ENCODE results near the gene ARAP2. TPM values are rescaled to one million over a fixed set of nuclear protein-coding genes. Genes with fewer than 3 reads are reported as not detected.

Gene ARAP2
- total RNA-seq, 1 experiment from 2014 or later: 13.6 TPM

GRCh38 chr4:36051634-36052033 is 192.7 kb downstream of the ARAP2 start:
- H4K20me1 ChIP-seq (ENCODE audit: insufficient read depth): no peaks in the 10 kb centered on the region
- CTCF ChIA-PET: no interaction called here
- H3K36me3 ChIP-seq (ENCODE audit: control insufficient read depth in 1 of 2, insufficient read depth in 2 of 2, low read length in 2 of 2): no peaks in the 10 kb centered on the region
- H3K27ac ChIP-seq (ENCODE audit: low read depth, low read length): no peak overlapping the region
- H2AFZ ChIP-seq (ENCODE audit: low read depth, low read length, poor library complexity, severe bottlenecking): no peak overlapping the region
- RAD21 ChIA-PET (ENCODE audit: low non-redundant PET in 1 of 2, low total read pairs in 2 of 2, uncharacterized antibody in 2 of 2, unreplicated experiment in 2 of 2): no interaction called here
- TF ChIP-seq FOSL1 (IDR thresholded peaks at IDR 0.05; ENCODE audit: low read depth): no peak
- H3K9me3 ChIP-seq (ENCODE audit: control insufficient read depth in 1 of 2, insufficient read depth in 1 of 2, low read depth in 1 of 2, low read length in 2 of 2): no peaks in the 10 kb centered on the region
- no TSS peak for BruUV-seq (replicated peaks)
- H3K9me2 ChIP-seq (ENCODE audit: insufficient read depth): no peaks in the 10 kb centered on the region
- no peaks in the 10 kb centered on the region for H3K4me1 ChIP-seq (ENCODE audit: control insufficient read depth in 1 of 2, insufficient read depth in 2 of 2, low read length in 2 of 2)
- no peak overlapping the region for H3K4me3 ChIP-seq (replicated peaks in 1 of 2; ENCODE audit: low read depth in 1 of 2, low read length in 2 of 2)
- ATAC-seq (no peak), DNase-seq (ENCODE audit: low read depth, low spot score) (no peak)
- H3K4me2 ChIP-seq (ENCODE audit: low read length): no peak overlapping the region
- POLR2A ChIA-PET: no interaction called here
- intact Hi-C loops (cut with micrococcal nuclease): no loop called here
- H3K79me2 ChIP-seq (ENCODE audit: insufficient read depth, low read length): no peaks in the 10 kb centered on the region
- H3K27me3 ChIP-seq (ENCODE audit: insufficient read depth, low read length): no peaks in the 10 kb centered on the region
- H3K9ac ChIP-seq (ENCODE audit: low read length): no peak overlapping the region

- Histone ChIP-seq H3K4me1 (ENCODE audit: control insufficient read depth in 1 of 2, insufficient read depth in 2 of 2, low read length in 2 of 2) (no peaks in the 10 kb centered on the region), H4K20me1 (ENCODE audit: insufficient read depth) (no peaks in the 10 kb centered on the region), H3K27me3 (ENCODE audit: insufficient read depth, low read length) (no peaks in the 10 kb centered on the region), H3K79me2 (ENCODE audit: insufficient read depth, low read length) (no peaks in the 10 kb centered on the region), H2AFZ (ENCODE audit: low read depth, low read length, poor library complexity, severe bottlenecking) (no peak overlapping the region), H3K27ac (ENCODE audit: low read depth, low read length) (no peak overlapping the region), H3K4me2 (ENCODE audit: low read length) (no peak overlapping the region), H3K9me3 (ENCODE audit: control insufficient read depth in 1 of 2, insufficient read depth in 1 of 2, low read depth in 1 of 2, low read length in 2 of 2) (no peaks in the 10 kb centered on the region), H3K9ac (ENCODE audit: low read length) (no peak overlapping the region), H3K9me2 (ENCODE audit: insufficient read depth) (no peaks in the 10 kb centered on the region), H3K36me3 (ENCODE audit: control insufficient read depth in 1 of 2, insufficient read depth in 2 of 2, low read length in 2 of 2) (no peaks in the 10 kb centered on the region), H3K4me3 (replicated peaks in 1 of 2; ENCODE audit: low read depth in 1 of 2, low read length in 2 of 2) (no peak overlapping the region)
- ATAC-seq: no peak
- TF ChIP-seq FOSL1 (IDR thresholded peaks at IDR 0.05; ENCODE audit: low read depth): no peak
- no peak for TF ChIP-seq MAX (IDR thresholded peaks at IDR 0.05)
- no peak for TF ChIP-seq CTCF (IDR thresholded peaks at IDR 0.05 in 2 of 3, conservative IDR thresholded peaks at IDR 0.05 in 1 of 3; ENCODE audit: borderline replicate concordance in 1 of 3, insufficient read depth in 1 of 3, low read depth in 2 of 3, low read length in 2 of 3)
- TF ChIP-seq SRF (IDR thresholded peaks at IDR 0.05; ENCODE audit: low read depth): no peak
- TF ChIP-seq, protein P1, sequence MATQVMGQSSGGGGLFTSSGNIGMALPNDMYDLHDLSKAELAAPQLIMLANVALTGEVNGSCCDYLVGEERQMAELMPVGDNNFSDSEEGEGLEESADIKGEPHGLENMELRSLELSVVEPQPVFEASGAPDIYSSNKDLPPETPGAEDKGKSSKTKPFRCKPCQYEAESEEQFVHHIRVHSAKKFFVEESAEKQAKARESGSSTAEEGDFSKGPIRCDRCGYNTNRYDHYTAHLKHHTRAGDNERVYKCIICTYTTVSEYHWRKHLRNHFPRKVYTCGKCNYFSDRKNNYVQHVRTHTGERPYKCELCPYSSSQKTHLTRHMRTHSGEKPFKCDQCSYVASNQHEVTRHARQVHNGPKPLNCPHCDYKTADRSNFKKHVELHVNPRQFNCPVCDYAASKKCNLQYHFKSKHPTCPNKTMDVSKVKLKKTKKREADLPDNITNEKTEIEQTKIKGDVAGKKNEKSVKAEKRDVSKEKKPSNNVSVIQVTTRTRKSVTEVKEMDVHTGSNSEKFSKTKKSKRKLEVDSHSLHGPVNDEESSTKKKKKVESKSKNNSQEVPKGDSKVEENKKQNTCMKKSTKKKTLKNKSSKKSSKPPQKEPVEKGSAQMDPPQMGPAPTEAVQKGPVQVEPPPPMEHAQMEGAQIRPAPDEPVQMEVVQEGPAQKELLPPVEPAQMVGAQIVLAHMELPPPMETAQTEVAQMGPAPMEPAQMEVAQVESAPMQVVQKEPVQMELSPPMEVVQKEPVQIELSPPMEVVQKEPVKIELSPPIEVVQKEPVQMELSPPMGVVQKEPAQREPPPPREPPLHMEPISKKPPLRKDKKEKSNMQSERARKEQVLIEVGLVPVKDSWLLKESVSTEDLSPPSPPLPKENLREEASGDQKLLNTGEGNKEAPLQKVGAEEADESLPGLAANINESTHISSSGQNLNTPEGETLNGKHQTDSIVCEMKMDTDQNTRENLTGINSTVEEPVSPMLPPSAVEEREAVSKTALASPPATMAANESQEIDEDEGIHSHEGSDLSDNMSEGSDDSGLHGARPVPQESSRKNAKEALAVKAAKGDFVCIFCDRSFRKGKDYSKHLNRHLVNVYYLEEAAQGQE (IDR thresholded peaks at IDR 0.05; ENCODE audit: low read depth): no peak
- no peak for TF ChIP-seq POLR2A (IDR thresholded peaks at IDR 0.05; ENCODE audit: borderline replicate concordance, extremely low read depth, insufficient read depth, insufficient read length)
- no peak for TF ChIP-seq ATF3 (IDR thresholded peaks at IDR 0.05)
- TF ChIP-seq EGR1 (IDR thresholded peaks at IDR 0.05; ENCODE audit: low read depth): no peak
- no peak for TF ChIP-seq CBX3 (IDR thresholded peaks at IDR 0.05; ENCODE audit: low read depth)
- no peak for TF ChIP-seq CEBPB (IDR thresholded peaks at IDR 0.05; ENCODE audit: low read depth)
- ChIA-PET POLR2A (no interaction called here), CTCF (no interaction called here), RAD21 (ENCODE audit: low non-redundant PET in 1 of 2, low total read pairs in 2 of 2, uncharacterized antibody in 2 of 2, unreplicated experiment in 2 of 2) (no interaction called here)
- intact Hi-C loops (cut with micrococcal nuclease): no loop called here
- no TSS peak for BruUV-seq (replicated peaks)
- no peak for DNase-seq (ENCODE audit: low read depth, low spot score)
These were observed 198.3 kb downstream of the ARAP2 start for GRCh38 chr4:36046026-36046425.

Measured in HCT116 (cell line).